Stimulated activated CD8-positive, alpha-beta memory T cell treated with anti-CD3 and anti-CD28 coated beads, Interleukin-12 subunit alpha, Interleukin-12 subunit beta, amount 100 ng/mL, for 1 hour (primary cell): Measurements from ENCODE around the gene BCL2.

Experiments
- DNase-seq: peaks from one replicate; pipeline ENCODE4 v3.0.0-alpha.2; 2020; ENCODE audit warnings: low read depth

BCL2 gene

GRCh38 chr18:63286926-63287325, 32.6 kb downstream of the BCL2 start:
- DNase-seq, result no peak

GRCh38 chr18:63284827-63285733, 34.5 kb downstream of the BCL2 start:
- no peak for DNase-seq

DNA sequence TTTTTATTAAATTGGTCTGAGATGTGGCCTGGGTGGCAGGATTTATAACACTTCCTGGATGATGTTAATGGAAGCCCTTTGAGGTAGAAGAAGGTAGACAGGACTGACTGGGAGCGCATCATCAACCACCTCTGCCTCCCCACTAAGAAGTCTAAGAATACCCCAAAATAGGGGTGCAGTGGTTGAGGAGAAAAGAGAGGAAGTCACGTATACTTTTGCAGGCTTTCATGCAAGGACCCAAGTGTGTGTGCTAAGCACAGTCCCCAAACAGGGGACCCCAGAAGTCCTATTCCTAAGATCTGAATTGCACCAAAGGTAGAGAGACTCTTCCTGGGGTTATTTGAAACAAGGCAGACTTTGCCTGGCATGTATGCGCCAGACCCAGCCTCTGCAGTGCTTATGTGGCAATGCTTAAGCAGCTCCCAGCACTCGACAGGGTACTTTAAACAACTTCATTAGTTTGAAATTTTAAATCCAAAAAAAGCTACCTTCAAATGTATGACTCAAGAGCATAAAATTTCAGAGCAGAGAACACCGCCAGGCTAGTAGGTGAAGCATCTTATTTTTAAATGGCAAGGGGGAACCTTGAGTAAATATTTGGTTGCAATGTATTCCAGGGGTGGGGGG, 35.3 kb downstream of the BCL2 start:
- DNase-seq, result no peak

DNA sequence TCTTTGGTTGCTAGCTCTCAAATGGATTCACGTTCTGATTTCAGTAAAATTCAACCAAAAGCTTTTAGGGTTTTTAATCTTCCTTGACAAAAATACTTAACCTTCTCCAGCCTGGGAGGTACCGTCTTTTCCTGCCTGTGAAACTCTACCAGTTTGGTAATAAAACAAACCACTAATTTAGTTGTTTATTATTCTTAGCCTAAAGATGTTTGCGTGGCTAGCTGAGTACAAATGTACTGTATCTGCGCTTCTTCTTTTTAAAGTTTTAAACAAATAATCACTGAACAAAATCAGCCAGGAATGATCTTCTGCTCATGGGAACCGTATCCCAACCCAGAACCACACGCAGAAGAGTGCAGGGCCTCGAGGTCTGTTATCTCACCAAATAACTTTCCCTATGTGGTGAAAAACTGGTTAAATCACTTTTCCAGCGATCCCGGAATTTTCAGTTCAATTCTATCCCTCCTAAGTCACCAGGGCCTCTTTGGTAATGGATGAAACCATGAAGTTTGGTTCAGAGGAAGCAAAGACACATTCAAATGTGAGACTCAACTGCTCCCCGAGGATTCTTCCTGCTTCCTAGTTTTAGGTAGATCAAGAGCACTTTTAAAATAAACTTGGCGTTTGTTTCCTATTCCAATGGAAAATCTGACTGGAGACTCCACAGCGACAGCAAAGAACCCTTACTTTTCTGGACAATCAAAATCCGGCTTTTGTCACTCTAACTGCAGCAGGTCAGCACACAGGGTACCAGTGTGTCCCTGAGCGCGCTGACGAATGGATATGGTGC, 36.1 kb downstream of the BCL2 start:
- no peak for DNase-seq

- no peak for DNase-seq
Measured at GRCh38 chr18:63282793-63283192, 36.8 kb downstream of the BCL2 start.

DNA sequence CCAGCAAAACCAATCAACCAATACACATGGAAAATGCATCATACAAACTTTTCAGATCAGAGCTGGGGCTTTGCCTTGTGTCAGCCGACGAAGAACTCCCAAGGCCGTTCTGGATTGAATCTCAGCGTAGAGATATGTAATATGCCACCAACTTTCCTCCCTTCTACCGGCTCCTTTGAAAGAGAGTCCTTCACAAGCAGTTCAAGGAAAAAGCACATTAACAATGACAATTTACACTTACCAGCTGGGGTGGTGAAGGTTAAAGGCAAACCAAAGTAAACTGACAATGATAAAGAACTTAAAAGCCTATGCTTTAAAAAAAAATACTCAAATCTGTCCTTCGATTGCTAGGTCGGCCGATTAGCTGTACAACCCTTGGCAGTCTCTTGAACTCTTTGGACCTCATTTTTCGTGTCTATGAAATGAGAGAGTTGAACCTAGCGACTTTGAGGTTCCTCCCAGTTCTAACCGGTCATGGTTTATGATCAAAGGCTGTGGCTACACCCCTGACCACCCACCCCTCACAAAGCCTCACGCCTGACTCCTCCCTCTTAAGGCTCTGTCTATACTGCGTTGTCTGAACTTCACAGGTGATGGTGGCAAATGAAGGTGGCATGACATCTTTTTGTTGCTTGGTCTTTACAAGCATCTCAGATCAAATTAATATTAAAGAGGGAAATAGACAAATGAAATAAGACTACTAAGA, 46.2 kb downstream of the BCL2 start:
- DNase-seq, result no peak

DNA sequence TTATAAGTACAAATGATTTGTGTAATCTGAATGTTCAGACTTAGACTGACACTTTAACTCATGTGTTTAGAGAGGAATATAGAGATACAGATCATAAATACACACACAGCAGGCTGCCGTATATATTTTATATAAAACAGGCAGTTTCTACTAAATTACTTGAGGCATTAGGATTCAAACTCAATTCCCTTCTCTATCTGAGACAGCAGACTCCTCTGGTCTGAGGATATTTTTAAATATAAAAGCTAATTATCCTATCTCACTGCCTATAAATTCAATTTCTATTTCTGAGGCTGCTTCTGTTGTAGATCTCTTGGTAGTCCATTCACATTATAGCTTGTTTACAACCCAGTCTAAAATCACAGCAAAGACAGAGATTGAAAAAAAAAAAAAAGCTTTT, 46.9 kb downstream of the BCL2 start:
- no peak for DNase-seq

DNA sequence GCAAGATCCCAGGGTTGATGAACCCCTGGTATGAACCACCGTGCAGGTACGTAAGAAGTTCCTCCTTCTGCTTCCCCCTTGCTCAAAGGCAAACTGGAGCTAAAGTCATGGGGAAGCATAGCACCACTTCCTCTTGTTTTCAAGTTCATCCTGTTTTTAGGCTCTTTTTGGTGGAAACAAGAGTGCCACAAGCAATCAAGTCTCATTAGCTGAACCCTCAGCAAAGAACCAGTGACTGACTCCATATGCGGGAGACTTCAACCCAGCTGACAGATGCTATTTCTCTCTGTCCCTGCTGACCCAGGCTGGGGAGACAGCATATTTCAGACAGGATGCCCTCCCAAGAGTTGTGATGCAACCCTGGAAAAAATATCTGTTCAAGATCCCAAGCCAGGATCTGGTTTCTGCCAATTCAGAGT, 47.7 kb downstream of the BCL2 start:
- no peak for DNase-seq

GRCh38 chr18:63271148-63271547, 48.4 kb downstream of the BCL2 start:
- DNase-seq, result no peak

DNA sequence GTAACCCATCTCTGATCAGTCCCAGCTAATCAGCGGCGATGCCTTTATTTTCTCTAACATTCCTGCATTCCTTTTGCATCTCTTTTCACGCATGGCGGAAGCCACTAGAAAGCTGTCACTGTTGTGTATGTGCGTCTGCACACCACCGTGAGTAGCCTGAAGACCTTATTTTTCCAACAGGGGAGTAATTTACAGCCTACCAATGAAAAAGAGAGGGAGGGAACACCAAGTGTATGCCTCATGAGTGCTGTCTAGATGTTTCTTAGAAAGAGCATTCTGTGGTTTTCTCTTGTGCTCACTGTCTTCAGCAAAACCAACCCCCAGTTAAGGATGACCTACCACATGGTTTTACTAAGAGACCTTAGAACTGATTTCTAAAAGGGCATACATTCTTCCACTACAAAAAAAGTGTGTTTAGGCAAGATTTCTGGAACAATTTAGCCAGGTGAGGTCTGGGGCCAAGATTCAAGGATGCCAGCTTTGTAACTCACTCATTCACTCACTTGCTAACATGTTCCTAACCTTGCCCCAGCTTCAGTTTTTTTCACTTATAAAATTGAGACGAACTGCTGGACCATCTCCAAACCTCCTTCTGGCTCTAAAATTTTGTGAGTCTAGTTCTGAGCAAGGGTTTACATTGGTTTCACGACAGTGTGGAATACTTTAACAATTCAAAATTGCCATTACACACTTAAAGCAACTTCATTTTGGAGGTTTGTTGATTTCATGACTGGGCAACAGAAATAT, 51.4 kb downstream of the BCL2 start:
- DNase-seq, result no peak

- no peak for DNase-seq
Measured at GRCh38 chr18:63266888-63267790, 52.4 kb downstream of the BCL2 start.

DNA sequence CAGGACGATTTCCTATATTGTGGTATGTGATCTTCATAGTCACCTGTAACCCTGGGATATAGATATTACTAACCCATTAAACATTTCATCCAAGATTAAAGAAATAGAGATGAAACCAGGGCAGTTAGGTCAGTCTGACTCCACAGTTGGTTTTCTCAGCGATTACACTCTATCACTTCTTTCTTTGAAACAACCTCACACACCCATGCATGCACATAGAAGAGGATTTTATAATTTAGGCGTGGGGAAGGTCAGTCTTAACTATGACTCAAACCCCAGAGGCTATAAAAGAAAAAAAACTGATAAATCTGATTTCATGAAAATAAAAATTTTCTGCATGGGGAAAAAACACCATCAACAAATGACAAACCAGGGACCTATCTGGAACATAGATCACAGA, 54.2 kb downstream of the BCL2 start:
- DNase-seq, result no peak

DNA sequence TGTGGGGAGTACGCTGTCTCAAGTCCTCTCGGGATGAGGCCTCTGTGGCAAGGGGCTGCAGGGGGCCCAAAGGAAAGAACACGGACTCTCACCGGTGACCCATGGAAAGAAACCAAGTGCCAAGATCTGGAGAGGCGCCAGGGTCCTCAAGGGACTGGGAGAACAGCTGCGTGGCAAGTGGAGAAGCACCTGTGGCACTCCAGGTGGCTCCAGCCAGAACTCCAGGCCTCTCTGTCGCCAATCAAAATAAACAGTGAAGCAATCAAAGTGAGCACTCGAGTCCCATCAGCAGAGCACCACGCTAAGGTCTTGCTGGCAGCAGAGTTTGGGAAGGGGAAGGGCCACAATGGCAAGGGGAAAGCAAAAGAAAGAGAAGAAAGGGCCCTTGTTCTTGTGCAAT, 54.7 kb downstream of the BCL2 start:
- no peak for DNase-seq

DNA sequence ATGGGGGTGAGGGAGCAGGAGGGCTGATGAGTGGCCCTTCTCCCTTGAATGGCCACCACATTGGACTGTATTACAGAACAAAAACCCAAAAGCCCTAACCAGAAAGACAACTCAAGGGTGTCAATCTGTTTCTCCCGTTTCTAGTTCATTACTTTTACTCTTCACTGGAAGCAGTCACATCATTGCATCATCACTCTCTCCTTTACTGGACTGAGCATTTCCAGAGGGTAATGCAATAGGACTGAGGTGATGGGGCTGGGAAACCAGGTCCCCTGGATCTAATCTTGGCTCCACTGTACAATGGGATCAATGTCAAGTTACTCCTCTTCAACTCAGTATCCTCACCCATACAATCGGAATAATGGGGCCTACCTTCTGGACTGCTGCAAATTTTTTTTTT, 56.1 kb downstream of the BCL2 start:
- no peak for DNase-seq

GRCh38 chr18:63262369-63263335, 56.9 kb downstream of the BCL2 start:
- no peak for DNase-seq

GRCh38 chr18:63261029-63261428, 58.5 kb downstream of the BCL2 start:
- DNase-seq, result no peak

DNA sequence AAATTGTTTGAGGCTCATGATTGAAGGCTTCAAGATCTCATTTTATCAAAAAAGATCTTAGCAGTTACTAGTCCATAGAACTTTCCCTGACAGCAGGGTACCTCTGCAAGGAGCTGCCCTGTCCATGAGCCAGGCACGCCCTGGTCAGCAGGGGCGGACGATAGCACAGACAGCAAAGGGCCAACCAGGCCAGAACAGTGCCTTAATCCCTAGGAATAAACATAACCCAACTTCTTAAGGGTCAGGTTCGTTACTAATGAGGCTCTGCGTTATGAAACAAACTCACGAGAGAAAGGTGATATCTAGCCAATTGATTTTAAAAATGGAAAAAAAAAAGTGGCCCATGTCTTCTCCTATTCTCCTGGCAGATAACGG, 59.2 kb downstream of the BCL2 start:
- no peak for DNase-seq

- no peak for DNase-seq
Measured at GRCh38 chr18:63259567-63260379, 59.8 kb downstream of the BCL2 start.
